ENCODE results near the gene MBD1. TPM values are rescaled to one million over a fixed set of nuclear protein-coding genes. Genes with fewer than 3 reads are reported as not detected.
"Not testable (repeated sequence)": the region's sequence is repeated elsewhere in the genome, so short reads cannot be mapped to it uniquely, and the experiment has no call there.

MBD1 gene
- polyA plus RNA-seq, 3 donors: 56.1 to 78.9 (median 70.8) TPM

- DNase-seq (ENCODE audit: extremely low read depth in 1 of 11, low read depth in 9 of 11, low spot score in 4 of 11): no peak
These were observed 49.7 kb downstream of the MBD1 start for GRCh38 chr18:50231621-50232020.

GRCh38 chr18:50220249-50220648 is 61.1 kb downstream of the MBD1 start:
- not testable (repeated sequence) for DNase-seq (ENCODE audit: extremely low read depth in 1 of 11, low read depth in 9 of 11, low spot score in 4 of 11)

Other genes starting within 250 kb of the MBD1 start
- gene MYO5B, start 86.4 kb downstream of the MBD1 start, polyA plus RNA-seq (ENCODE audit: insufficient read length in 3 of 3): 10 to 100 TPM; 25.7 to 31.3 (median 27.1) TPM
- 1 to 10 TPM; 3.5 to 4.3 (median 3.9) TPM for gene CFAP53, start 15.0 kb downstream of the MBD1 start, polyA plus RNA-seq (ENCODE audit: insufficient read length in 3 of 3)
- 10 to 100 TPM; 60.1 to 89.4 (median 79.5) TPM for gene CXXC1, start 6.2 kb upstream of the MBD1 start, polyA plus RNA-seq (ENCODE audit: insufficient read length in 3 of 3)
- gene SKA1, start 93.5 kb upstream of the MBD1 start, polyA plus RNA-seq (ENCODE audit: insufficient read length in 3 of 3): 1 to 10 TPM; 5.8 to 8.9 (median 7.7) TPM